ENCODE data around the gene FADS6.

FADS6 gene

DNA sequence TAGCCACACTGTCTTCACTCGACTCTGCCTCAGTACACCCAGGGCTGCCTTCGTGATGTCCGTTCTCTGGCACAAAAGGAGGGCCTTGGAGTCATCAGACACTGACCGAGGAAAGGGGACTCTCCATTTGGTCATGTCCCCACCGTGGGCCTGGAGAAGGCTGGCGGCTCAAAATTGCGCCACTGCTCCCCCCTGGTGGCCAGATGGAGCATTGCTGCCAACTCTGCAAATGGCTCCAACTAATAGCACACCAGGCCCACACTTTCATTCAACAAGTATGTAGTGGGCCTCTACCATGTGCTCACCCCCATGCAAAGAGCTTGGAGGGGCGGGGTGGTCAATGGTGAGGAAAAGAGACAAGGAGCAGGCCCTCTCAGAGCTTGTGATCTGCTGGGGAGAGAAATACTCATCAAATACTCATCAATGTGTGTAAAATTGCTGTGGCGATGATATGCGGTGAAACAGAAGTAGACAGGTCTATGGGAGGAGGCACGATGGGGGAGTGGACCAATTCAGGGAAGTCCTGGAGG lies 28.5 kb downstream of the FADS6 start:
- DNase-seq, result no peak

DNA sequence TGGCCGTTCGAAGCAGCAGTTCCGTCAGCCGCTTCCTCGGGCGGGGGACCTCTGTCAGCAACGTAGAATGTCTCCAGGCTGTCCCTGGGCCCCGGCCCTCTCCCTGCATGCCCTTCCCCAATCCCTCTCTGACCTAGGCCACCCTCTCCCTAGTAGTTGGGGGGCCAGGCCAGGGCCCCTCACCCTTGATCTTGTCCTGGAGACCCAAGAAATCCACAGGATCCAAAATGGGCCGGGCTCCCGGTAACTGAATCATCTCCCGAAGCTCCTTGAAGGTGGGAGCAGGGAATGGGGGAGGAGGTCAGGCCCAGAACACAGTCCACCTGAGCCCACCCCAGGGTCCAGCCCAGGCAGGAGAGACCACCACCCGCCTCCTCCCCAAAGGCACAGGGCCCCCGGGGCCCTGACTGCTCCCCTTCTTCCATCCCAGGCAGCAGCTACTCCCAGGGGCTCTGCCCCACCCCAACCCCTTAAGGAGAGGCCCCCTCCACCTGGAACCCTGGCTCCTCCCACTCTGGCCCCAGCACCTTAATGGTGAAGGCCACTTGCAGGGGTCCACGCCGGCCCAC lies 29.1 kb downstream of the FADS6 start:
- DNase-seq, result no peak

DNA sequence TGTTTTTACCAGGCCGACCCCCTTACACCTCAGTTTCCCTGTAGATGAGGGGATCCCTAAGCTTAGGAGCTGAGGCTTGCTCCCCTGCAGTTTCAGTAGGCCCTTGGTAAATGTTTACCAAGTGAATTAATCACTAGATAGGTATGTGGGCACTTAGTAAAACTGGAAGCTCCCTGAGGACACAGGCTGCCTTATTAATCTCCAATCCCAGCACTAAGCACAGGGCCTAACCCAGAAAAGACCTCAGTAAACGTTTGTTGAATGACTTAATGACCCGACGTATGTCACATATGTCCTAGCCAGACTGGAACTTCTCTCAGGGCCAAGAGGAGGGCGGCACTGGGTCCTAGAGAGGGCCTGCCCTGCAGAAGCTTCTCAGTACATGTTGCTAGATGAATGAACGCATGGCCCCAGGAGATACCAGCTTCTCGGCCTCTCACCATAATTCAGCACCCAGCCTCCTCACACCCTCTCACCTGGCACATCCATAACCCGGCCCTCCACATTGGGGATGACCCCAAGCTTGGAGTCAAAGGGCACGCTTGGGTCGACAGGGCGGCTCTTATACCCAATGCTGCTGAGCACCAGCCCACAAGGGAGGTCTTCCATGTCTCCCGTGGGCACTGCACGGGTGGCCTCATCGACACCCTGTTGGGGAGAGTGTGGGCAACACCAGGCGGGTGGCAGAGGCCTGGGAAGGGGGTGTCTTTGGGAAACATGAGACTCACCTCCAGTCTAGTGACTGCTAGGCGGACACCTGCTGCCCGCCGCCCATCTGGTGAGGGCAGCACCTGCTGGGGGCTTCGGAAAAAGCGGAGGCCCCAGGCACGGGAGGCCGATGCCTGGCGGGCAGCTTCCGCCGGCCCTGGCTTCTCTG lies 29.8 kb downstream of the FADS6 start:
- no peak for DNase-seq

DNA sequence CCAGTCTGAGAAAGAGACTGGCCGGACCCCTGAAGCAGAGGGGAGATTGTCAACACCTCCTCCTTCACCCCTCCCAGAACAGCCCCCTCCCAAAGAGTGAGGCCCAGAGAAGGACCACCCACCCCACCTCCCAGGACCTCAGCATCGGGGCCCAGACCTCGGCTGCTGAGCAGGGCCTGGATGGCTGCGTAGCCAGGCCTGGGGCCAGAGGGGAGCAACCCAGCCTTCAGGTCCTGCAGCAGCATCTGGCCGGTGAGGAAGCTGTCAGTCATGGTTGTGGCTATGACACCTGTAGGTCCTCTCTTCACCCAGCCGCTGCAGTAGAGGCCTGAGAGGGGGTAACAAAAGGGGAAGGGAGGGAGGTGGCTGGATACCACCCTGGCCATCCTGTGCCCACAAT lies 30.5 kb downstream of the FADS6 start:
- DNase-seq, result no peak

DNA sequence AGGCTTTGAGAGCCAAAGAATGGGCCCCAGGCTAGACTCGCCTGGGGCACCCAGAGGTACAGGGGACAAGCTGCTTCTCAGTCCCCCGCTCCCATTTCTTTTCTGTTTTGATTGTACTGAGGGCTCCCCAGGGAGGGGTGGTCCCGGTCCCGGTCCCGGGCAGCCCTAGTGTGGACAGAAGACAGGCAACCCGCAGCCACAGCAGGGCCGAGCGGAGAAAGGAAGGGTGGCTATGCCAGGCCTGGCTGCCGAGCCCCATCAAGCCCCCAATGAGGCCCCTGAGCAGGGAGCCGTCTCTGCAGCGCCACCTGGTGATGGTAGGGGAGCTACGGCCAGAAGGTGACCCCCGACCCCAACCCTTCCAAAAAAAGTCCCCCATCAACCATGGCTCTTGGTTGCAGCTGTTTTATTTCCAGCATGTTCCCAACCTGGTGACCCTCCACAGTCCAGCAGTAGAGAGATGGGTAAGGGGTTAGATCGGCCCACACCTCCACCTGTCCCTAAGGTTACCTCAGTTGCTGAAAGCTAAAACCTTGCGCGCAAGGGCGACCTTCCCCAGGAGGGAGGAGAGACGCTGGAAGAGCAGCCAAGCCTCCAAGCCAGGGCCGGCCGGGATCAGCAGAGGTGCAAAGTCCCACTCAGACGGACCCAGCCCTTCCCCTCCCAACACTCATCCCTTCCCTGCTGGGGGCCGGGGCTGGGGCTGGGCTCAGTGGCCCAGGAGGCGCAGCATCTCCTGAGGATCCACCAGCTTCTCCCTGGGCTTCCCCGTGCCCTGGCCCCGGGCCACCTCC lies 31.1 kb downstream of the FADS6 start:
- no peak for DNase-seq

DNA sequence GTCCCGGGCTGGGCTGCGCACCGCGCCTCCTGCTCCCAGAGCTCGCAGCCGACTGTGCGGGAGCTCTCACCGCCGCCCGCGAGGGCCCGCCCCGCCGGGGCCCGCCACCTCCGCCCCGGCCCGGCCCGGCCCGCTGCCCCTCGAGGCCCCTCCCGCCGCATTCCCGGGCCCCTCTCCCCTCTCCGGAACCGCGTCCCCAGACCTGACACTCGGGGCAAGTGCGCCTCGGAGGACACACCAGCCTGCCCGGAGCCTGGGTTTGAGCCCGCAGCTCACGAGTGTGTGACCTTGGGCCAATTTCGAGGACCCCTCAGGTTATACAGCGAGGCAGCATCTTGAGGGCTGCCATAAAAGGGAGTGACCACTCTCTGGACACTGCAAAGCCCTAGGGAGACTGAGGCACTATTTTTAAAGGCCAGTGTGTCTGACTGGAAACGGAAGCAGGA lies 31.7 kb downstream of the FADS6 start:
- no peak for DNase-seq

DNA sequence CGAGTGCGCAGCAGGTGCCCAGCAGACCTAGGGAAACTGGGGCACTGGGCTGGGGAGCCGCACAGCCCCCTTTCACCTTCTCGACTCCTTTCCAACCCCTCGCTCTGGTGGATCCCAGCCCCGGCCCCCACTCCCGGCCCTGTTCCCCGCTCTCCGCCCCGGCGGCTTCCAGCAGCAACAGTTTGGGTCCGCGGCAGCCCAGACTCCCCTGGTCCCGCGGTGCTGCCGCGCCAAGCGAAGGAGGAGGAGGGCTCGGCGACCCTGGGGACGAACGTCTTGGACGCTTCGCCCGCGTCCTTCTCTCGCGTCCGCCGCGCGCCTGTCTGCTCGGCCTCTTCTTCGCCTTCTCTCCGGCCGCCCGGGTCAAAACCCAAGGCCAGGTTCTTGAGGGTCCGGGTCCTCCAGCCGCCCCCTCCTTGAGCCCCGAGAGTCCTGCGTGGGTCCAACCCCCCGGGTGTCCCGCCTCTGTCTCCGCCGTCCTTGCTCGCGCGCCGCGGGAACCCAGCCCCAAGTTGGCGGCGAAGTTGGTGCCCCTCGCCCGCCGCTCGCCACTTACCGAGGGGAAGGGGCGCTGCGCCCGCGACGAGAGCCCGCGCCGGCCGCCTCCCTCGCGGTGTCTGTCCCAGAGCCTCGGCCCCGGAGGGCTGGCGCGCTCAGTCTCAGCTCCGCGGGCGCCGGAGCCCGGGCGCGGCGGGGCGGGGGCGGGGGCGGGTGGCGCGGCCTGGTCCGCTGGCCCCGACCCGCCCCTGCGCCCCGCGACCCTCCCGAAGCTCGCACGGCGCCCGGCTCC lies 32.4 kb downstream of the FADS6 start:
- DNase-seq, result no peak

DNA sequence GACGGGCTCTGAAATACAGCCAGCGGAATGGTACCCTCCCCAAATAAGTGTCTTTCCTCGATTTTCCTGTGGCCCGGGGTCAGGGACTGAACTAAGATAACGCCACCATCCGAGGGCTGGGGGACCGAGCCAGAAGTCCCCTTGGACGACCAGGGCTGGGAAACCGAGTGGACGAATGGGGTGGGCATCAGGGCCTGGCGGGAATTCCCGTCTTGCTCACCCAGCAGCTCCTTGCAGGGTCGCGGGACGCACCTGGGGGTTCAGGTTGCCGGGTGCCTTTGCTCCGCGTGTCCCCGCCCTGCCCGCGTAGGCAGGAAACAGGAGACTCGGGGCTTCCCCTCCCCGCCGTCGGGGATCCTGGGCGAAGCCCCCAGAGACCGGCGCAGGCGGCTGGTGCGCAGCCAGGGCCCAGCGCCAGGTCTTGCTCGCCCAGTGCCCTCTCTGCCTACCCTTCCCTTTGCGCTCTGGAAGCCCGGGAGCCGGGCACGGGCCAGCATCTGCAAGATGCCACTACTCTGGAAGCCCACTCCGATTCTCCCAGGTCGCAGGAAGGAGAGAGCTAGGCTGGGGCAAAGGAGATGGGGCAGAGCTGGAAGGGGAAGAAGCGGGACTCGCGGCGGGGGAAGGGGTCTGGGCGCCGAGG lies 33.1 kb downstream of the FADS6 start:
- DNase-seq, result no peak

DNA sequence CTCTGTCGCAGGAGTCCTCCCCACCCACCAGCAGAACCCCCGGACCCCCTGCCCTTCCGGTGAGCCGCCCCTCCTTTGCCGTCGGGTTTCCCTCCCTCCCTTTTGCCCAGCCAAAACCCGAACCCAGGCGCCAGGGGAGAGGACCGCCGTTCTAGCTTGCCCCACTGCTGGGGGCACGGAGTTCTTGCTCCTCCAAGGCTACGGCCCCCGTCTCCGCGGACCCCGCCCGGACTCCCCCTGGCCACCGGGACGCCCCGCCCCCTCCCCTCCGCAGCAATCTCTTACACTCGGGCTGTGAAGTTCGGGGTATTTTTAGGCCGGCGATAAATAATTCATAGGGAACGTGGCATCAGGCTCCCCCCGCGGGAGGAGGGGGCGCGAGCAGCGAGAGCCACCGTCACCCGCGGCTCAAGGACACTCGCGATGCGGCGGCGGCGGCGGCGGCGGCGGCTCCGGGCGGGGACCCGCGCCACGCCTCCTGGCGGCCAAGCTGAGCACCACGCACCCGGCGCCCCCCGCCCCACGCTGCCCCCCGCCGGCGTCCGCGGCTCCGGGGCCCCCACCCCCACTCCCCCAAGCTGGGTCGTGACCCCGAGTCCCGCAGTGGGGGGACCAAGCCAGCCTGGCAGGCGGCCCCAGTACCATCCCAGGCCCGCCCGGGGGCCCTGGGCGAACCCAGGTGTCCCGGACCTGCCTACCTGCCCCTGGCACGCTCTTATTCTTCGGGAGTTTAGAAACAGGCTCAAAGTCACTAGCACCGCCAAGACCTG lies 33.8 kb downstream of the FADS6 start, which contains the start of gene GRIN2C:
Gene GRIN2C, minus strand, starts transcription at position 427 of the 770 bp plus-strand sequence. CDS start 4,793 bp downstream, outside the sequence.
- no peak for DNase-seq

DNA sequence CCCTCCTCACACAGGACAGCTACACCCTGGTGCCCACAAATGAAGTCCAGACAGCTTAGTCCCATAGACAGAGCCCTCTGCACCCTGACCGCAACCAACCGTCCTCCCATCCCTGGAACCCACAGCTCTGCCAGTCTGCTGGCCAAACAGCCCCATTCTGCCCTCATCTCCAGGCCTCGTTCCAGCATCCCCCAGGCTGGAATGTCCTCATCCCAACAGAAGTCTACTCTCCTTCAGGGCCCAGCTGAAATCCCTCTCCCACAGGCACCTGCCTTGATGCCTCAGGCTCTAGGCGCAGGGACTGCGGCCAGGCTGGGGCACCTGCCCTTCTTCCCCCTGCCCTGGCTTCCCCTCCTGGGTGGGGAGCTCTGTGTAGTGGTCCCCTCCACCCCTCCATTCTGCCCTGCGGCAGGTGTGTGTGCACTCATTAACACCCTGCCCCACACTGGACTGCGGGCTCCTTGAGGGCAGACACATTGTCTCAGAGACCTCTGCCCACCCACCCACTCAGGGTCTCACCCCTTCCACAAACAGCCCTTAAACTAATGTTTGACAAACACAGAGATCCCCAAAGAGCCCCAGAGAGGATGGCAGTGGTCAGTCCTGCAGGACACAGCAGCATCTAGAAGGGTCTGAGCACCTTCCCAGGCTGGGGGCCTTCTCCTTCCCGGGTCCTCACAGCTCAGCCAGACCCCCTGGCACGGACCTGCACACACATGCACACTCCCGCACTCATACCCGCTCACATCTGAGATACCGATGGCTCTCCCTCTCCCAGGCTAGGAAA lies 34.6 kb downstream of the FADS6 start:
- DNase-seq, result no peak

DNA sequence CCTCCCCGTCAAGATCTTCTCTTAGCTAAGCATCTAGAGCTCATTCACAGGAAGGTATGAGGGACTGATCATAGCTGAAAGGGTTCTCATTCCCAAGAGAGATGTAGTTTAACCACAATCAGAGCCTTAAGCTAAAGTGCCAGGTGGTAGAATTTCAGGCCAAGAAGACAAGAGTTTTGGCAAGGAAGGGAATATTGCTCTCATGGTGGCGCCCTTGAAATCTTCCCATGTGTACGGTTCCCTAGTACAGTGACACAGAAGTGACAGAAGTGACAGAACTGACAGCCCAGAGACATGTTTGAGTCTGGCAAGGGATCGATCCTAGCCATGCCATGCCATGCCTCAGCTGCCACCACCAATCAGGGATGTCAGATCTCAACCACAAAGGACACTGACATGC lies 36.2 kb downstream of the FADS6 start:
- DNase-seq, result no peak

DNA sequence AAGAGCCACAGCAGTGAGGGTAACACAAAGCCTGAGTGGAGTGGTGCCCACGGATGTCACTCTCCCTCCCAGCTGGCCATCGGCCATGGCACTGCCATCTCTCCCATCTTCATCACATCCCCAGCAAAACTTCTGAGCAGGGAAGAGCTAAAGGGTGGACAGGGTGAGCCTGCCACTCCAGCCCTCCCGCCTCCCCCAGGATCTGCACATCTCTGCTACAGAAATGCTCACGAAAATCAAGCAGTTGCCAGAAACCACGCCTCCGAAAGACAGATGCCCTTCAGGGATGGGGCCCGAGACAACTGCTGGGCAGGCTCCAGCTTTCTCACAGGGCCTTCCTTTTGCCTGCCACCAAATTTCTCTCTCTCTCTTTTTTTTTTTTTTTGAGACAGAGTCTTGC lies 37.3 kb downstream of the FADS6 start:
- DNase-seq, result no peak

DNA sequence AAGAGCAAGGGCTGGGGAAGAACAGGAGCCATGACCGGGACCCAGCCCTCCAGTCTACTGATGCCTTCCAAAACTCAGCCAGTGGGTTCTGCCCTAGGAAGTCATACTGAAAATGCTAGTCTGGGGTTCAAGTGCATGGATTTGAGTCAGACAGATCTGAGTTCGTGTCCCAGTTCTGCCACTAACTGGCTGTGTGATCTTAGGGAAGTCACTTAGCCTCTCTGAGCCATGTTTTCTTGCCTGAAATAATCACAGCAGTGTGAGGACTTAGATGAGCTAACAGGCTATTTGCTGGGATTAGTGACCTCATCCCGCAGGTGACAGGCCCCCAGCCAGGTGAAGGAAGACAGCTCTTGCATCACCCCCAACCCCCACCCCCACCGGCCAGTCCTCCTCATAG lies 38.1 kb downstream of the FADS6 start:
- DNase-seq, result no peak

DNA sequence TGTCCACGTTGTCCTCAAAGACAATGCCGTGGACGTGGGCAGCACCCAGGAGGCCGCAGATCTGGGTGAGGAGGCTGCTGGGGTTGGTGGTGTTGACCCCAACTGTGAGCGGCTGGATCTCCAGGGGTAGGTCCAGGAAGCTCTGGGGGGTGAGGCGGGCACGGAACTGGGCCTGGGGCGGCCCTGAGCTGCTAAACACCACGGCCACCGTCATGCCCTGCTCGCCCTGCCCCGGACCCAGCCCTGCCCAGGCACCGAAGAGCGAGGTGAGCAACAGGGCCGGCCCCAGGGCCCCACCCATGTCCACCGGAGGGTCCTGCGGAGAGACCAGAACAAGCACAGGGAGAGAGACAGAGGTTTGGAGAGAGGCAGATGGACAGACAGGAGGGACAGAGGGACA lies 38.6 kb downstream of the FADS6 start:
- DNase-seq, result no peak

DNA sequence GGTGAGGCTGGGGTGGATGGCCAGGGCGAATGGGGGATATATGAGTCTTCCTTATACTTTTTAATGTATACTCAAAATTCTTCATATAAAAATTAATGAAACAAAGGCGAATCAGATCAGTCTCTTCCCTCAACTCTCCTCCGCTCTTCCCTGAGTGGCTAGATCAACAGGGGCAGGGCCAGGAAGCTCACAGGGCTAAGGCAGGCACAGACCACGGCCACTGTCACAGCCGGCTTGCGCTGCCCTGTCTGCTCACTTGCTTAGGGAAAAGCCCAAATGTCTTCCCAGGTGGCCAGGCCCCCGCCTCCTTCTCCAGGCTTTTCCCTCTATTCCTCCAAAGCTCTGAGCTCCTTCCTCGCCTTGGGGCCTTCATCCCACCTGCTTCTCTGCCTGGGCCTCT lies 39.8 kb downstream of the FADS6 start:
- DNase-seq, result no peak

DNA sequence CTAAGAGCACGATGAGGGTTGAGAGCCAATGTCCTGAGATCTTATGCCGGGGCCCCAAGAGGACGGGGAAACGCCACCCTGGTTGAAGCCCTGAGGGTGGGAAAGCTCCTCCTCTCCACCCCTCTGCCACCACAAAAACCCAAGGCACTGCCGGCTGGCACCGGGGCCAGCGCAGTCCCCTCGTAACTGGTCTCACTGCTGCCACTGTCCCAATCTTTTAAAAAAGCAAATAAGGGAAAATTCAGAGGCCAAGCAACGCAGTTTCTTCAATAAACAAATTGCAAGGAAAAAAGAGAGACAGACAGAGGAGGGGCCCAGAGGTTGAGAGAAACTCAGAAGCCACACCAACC lies 40.4 kb downstream of the FADS6 start:
- DNase-seq, result no peak

DNA sequence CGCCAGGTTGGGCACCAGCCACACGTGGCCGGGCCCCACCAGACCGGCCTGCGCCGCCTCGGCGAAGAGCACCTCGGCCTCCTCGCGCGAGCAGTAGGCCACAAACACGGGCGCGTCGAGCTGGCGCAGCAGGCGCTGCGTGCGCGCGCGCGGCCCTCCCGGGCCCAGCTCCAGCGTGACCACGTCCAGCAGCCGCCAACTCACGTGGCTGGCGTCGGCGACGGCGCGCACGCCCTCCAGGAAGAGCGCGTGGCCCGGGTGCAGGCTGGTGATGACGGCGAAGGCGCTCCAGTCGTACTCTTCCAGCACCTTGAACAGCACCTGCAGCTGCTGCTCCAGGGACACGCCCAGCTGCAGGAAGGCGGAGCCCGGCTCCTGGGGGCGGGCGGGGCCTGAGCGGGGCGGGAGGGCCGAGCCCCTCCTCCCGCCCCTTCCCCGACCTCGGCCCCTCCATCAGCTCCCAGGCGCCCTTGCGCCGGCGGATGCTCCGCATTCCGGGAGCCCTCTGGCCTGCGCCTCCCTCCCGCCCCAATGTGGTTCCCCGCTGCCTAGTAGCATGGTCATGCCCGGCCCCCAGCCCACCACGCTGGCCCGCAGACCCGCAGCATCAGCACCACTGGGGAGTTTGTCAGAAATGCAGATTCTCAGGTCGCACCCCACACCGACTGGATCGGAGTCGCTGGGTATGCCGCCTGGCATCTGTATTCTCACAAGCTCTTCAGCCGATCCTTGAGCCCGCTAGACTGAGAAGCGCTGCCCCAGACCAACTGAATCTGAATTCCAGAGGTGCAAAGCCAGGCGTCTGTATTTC lies 41.0 kb downstream of the FADS6 start:
- no peak for DNase-seq

DNA sequence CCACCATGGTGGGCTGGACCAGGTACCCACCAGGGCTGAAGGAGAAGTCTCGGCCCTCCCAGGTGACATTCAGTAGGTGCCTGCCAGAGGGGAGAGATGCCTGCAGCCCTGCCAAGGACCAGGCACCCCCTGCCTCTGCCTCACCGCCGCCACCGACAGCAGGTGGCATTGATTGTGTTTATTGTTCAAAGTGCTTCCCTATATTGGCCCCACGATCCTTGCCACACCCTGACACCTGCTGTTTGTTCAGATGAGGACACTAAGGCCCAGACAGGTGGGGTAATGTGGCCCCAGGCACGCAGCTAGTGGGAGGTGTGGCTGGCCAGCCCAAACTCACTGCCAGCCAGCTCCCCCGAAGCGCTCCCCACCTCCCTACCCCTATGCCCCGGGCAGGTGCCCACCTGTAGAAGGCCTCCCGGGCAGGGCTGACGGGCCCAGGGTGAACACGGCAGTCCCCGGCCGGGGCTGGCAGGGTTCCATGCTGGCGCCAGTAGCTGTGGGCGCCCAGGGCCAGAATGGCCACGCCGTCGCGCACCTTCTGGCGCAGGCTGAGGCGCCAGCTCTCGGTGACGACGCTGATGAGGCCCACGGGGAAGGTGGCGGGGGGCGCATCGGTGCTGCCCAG lies 41.7 kb downstream of the FADS6 start:
- no peak for DNase-seq

DNA sequence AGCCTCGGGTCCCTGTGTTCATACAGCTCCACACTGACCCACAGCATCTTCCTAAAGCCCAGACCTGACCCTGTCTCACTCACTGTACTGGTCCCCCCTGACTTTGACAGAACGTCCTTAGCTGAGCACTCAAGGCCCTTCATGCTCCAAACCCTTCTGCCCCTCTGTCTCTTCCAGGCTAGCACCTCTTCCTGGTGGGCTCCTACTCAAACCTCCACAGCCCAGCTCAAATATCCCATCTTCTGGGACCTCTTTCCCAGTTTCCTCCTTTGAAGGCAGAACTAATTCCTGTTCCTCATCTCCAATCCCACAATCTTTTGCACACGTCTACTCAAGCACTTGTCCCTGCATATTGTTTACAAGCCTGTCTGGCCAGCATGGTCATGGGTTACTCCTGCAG lies 42.5 kb downstream of the FADS6 start:
- DNase-seq, result no peak

All from NCI-H524 treated with DMSO at 0.1 percent for 48 hours (cell line).